GM21515 (cell line): ENCODE measurements around the gene DAND5.

ENCODE experiments used
- ATAC-seq: cut with Tn5 transposase; IDR thresholded peaks from one replicate; pipeline ENCODE4 v1.9.1; 2021; ENCODE audit not compliant: unreplicated experiment

Gene DAND5

DNA sequence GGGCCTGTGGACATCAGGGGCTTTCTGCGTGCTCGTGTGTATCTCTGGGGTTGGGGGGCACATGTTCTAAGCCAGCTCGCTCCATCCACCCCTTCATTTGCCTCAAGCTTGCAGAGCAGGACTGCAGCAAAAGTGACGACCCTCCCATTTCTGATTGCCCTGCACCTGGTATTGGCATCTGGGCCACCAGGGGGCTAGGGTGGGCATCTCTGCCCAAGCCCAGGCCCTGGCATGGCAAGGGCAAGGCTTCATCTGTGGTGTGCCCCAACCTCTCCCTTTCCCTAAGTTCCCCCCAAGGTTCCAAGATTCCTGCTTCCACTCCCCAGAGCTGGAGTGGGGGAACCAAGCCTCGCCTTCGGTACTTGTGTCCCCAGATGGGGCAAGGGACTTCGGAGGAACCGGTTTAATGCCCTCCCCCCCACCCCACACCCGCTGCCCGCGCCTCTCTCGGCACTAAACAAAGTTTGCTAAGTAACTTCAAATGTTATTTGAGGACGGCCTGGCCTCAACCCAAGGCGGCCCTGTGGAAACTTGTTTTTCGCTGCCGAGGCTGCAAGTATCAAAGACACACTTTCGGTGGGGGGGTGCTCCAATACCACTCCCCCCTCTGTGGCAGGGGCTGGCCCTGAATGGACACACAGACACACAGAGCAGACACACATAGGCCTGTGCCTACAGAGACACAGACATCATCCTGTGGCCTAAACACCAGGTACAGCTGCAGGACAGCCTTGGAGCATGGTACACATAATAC, 38.1 kb downstream of the DAND5 start:
- ATAC-seq = no peak

DNA sequence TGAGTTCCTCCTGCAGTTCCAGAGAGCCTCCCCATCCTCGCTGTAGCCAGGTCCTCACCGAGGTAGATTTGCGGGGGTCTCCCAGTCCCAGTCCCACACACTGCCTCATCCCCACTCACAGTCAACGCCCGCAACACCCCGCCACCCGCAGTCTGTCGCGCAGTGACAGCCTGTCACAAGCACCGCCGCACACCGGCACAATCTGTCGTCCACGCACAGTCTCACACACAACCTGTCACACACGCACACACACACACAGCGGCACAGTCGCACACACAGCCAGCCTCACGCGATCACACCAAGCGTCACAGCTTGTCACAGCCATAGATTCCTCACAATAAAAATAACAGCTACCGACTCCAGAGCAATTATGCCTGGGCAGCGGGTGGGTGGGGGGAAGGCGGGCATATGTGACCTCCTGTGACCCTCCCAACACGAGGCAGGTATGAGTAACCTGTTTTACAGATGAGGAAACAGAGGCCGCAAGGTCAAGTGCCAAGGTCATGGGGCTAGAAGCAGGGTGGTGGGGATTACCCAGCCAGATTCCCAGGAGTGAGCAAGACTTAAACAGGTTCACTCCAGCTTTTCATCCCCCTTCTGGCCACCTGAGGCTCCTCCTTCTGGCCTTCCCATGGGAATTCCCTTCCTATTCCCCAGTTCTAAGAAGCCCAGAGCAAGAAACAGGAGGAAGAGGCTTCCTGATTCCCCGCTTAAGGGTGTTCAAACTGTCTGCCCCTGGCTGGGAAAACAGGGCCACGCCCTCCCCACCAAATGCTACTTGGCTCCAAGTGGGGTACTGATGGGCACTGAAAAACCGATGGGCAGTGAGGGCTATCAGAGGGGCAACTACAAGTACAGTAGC, 39.8 kb downstream of the DAND5 start:
- ATAC-seq = no peak

DNA sequence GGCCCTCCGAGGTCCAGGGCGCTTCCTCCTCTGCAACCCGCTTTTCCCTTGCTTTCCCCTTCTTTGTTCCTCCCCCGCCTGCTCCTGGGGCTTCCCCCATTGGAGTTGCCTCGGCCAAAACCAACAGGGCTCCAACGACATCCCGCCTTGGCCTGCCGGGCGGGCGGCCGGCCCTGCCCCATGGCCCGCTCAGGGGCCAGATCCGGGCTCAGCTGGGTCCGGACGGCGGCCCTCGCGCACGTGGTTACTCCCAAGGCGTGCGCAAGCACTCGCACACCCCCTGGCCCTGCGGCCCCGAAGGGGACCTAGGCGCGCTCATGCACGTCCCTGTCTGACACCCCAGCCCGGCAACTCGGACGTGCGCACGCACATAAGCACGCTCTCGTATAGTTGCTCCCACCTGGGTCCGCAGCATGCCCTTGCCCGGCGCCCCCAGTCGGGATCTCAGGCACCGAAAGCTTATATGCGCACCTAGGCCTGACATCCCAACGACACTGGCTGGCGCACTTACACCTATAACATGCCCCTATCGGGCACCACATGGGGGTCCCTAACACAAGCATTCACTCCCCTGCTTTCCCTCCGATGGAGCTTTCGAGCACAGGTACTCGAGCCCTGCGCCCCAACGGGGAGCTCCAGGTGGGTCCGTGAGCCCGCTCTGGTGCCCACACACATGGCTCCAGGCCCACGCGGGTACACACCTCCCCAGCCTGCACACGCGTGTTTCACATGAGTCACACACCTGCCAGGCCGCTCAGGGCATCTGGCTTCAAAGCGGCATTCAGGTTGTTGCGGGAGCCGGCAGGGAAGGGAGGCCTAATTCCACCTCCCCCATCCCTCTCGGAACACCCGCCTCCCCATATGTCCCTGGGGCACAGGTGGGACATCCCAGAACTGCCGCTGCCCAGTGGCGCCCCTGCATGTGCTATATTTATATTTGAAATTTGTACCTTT, 40.9 kb downstream of the DAND5 start:
- no peak for ATAC-seq

DNA sequence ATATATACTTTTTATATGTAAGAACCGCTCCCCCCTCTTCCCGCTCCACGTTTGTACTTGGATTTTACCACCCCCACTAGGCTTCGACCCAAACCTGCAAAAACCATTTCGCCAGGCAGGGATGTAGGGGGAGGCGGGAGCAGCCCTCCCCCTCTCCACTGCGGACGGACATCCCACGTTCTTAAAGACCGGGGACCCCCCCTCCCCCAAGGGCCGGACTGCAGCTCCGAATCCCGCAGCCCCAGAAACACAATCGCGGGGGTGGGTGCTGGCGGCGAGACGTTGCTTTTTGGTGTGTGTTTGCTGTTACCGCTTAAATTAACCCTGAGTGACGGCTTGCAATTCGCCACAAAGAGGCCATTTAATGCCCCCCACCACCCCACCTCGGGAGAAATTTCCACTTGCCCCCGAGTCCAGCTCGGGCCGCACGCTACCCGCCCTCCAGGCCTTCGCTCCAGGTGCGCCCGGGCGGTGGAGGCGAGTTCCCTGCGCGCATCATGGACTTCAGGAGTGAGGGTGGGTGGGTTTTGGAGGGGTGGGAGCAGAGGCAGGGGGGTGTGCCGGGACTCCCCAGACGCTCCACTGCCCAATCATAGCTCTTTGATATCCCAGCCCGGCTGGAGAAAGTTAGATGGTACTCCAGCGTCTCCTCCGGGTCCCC, 41.7 kb downstream of the DAND5 start:
- no peak for ATAC-seq

DNA sequence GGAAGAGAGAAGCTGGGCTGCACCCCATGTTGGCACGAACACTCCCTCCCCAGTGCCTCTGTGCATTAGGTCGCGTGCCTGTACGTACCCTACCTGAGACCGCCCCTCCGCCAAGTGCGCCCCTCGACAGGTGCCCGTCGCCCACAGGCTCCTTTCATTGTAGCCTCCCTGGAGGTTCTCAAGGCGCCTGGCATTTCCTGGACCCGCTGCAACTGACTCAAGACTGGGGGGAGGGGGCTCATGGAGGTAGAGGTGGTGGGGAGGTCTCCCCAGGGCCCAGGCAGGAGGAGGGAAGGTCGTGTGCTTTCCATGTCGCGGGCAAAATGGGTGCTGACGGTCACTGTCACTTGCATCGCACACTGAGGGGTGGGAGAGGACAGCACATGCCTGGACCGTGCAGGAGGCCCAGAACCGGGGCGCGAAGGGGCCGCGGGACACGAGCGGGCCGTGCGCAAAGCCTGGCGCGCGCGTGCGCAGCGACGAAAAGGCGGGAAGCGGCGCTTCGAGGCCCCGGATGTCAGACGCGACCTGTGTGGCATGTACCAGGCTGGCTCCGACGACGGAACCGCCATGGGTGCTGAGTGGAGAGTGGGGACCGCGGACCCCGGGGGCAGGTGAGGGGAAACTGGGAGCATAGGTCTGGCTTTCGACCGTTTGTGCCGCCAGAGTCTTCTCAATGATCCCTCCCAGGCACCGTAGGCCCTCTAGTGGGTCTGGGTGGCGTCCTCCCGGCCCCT, 42.4 kb downstream of the DAND5 start:
- no peak for ATAC-seq

DNA sequence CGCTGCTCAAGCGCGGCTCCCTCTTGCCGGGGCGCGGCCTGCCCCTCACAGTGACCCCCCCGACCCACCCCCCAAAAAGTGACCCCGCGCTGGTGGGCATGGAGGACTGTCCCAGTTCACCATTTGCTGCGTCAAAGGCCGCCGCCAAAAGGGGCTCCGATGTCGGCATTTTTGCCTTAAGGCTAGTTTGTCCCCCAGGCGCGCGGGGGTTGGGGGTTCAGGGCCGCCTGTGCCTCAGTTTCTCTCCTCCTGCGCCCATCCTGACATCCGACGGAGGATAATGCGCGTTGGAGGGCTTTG, 43.0 kb downstream of the DAND5 start:
- ATAC-seq = no peak

DNA sequence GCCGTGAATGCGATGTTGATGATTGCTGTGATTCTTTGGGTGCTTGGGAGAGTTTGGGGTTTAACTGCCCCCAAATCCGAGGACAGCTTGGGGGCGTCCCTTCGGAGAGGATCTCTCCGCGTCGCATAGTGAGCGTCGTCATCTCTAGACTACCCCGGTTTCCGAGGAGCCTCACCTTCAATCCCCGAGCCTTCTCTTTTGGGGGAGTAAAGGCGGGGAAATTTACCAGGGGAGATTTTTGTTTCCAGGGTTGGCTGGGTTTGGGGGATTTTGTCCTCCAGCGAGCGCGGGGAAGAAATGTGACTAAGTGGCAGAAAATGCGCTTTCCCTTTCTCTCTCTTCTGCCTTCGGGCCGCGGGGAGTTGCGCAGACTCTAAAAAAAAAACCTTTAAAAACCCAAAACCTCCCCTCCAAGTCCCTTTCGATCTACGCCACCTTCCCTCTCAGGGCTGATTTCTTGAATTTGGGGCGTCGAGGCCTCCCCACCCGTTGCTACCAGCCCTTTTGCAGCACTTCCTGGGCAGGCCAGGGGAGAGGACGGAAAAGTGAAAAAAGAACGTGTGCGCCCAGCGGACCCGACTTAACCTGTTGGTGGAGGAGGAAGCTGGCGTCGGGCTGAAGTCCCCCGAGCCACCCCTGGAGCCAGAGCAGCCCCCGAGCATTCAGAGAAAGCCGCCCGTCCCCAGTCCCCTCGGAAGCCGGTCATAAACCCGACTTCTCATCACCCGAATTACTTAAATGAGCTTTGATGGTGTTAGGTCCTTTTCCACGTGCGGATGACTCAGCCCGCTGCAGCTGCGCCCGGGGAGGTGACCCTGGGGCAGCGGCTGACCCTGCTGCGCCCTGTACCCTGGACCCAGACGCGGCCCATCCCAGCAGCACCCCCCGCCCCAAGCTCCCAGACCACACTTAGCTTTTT, 43.6 kb downstream of the DAND5 start:
- no peak for ATAC-seq

DNA sequence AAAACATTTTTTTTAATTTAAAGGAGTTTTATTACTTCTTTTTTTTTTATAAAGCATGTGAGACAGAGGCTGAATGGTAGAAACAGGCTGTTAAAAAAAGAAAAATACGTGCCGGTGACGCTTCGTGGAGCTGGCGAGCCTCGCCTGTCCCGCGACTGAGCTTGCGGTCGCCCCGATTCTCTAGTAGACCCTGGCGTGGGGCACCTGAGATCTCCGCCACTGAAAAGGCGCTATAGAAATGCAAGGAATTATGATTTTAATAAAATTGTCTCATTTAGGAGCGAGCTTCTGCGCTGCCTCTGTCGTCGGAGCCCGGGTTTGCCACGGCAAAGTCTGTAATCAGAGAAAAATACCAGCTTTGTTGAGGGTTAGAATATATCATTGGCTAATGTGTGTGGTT, 44.3 kb downstream of the DAND5 start:
- ATAC-seq = no peak

DNA sequence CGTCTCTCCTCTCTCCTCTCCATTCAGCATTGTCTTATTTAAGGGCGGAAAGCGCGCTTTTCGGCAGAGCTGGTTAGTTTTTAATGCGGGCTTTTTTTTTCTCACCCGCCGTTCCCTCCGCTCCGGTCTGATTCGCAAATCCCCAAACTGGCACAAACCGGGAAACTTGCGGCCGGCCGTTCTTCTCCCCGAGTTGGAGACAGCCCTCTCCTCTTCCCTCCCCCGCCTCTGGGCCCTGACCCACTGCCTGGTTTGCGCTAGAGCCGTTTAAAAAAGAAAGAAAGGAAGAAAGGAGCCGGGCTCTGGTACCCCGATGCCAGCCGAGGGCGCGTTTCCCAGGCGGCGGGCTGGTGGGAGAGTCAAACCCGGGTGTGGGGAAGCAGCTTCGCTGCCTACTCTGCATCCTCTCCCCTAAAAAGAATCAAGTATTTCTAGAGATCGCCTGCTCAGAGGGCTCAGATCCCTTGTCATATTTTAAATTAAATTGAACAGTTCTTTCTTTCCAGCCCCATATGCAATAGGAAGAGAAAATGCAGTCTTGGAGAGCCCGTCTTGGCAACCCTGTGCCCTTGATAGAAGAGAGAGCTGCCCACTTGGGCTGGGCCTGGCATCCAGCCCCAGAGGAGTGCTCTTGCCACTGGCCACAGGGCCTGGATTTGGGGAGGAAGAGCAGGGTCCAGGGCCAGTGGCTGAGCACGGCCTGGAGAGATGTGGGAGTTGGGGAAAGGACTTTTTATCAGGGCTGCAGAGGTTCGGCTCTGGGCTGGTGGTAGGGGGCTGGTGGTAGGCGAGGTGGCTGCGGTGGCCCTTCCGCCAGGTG, 44.9 kb downstream of the DAND5 start:
- no peak for ATAC-seq

DNA sequence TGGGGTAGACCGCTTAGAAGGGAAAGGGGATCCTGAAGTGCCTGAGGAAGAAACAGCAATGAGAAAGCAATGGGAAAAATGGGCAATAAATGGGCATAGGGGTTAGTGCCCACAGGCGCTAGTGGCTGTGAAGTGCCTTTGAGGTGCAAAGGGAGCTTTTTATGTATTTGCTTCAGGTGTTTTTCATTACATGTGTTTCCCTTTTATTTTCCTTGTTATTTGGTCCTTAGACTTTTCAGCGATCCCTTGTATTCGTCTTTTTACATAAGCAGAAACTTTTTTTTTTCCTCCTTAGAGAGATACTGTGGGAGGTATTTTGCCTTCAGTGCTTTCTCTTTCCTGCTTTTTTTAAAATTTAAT, 45.5 kb downstream of the DAND5 start:
- no peak for ATAC-seq

DNA sequence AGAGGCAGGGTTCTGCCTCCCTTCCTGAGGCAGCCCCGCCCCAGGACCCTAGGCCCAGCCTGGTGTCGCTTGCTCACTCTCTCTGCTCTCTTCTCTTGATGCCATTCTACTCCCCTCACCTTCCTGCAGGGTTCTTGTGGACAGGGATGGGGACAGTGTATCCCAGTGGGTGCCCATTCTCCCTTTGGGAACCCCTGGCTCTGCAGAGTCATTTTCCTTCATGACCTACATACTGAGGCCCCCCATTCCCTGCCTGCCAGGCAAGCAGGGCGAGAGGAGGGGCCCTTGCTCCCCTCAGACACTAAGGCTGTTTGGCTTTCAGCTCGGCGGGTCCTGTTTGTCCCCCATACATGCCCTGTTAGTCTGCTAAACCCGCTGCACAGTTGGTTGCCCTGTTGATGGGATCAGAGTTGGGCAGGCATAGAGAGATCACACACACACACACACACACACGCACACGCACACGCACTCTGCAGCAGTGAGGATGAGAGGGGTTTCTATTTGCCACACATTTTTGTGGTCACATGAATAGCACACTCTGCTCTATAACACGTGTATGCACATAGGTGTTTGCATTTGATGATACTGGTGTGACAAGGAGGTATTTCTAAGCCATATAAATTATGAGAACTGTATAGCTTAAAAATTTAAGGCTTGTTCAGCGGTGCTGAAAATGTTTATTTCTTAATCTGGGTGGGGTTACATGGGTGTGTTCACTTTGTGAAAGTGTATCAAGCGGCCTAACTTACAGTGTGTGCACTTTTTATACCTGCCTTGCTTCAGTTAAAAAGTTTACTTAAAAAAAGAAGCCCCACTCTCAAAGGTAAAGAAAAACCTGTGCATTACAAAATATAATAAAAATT, 46.2 kb downstream of the DAND5 start:
- ATAC-seq = no peak

DNA sequence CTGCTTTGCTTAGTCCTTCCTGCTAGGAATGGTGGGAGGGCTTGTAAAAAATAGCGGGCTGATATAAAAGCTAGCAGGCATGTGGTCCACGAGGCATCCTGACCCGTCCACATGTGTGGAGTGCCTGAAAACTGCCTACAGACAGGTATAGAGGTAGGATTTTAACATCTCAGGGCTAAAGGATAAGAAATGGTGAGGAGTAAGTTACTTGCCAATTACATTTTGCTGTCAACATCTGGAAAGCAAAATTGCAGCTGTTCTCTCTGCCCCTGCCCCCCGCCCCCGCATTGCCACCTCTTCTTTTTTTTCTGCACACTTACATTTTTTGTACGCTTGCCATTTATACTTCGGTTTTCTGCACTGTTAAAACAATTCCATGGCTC, 46.9 kb downstream of the DAND5 start:
- no peak for ATAC-seq

DNA sequence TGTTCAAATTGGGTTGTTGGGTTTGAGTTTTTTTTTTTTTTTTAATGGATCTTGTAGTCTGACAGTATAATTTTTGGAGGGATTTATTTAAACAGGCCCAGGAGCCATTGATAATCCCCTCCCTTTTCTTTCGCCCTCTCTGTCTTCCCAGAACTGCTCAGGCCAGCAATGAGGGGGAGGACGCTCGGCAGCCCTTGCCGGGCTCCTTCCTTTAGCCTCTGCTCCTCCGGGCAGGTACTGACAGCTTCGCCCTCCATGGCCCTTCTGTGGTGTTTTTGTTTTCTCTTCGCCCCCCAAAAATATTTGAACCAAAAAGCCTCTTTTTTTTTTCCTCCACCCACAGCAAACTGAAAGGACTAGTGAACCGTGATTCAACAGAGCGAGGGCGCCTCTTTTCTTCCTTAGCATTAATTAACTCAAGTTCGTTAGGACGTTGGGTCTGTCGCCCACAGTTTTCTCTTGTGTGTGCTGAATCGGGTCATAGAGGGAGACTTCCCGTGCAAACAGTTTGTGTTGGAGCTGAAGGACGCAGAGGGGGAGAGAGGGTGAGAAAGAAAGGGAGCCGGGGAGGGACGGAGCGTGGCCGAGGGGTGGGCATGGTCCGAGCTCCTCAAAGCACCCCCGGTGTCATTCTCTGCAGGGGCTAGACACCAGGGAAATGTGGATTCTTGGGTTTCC, 47.4 kb downstream of the DAND5 start:
- no peak for ATAC-seq

DNA sequence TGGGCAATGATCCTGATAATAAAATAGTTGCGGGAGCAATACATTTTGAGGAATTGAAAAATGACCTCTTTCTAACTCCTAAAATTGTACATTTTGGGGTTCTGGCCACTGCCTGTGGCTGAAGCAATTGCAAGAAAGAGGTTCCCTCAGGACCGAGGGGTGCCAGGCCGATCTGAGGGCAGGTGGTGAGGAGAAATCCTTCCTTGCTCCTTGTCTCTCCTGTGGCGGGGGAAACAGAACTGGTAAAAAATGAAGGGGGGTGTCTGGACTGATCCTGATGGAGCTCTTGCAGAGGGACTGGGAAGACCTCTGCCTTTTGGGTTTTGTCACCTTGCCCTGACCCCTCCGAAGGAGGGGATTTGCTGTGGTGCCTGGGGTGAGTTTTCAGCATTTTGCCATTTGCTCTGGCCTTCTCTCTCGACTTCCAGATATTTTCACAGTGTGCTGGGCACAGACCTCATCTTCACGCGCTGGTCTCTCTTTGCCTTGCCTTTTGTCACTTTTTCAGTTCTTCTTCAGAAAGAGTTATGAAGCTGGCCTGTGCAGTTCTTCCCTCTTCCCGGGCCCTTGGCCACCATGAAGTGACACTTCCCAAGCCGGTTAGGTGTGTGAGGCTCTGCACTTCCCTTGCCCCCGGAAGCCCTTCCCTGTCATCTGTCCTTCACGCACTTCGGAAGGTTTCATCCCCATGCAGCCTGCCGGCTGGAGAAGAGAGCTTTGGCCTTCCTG, 48.1 kb downstream of the DAND5 start:
- no peak for ATAC-seq

DNA sequence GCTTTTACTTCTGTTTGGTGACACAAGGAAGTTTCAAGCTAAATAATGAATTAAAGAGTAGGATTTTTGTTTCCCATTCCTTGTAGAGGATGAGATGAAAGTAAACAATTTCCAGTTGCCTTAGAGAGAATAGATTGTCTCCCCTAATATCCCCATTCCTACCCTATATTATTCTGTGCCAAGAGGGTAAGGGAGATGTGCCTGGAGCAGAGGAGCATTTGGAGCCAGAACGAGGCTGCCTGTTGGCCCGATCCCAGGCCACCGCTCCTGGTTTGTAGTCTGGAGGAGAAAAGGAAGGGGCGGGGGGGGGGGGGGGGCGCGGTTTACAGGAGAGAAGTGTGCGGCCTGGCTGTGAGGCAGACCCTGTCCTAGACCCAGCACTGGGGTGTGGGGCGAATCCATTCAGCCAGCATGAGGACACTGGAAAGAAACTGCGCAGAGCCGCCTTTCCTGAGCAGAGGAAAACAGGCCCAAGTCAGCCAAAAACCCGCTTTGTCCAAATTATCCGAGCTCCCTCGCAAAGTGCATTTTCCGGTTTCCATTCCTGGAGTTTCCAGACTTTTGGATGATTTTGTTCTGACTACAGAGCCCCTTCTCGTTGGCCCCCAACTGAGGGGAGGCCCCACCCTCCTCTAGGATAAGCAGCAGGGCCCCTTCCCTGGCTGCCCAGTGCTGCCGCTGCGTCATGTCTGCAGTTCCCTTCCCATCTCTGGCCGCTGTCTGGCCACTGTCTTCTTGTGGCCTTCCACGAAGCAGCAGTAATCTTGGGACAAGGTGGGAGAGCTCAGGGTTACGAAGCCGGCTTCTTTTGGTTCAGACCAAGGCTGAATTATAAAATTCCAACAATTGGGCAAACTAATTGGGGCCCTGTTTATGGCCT, 48.9 kb downstream of the DAND5 start:
- no peak for ATAC-seq
